Fibroblast of pulmonary artery (primary cell): ENCODE measurements around the gene ATF7.
"Not testable (repeated sequence)": the region's sequence is repeated elsewhere in the genome, so short reads cannot be mapped to it uniquely, and the experiment has no call there.

Experiments used
- DNase-seq: peaks from one replicate; pipeline ENCODE4 v3.0.0-alpha.2; 2010; ENCODE audit warnings: low read depth
- H3K4me3 ChIP-seq: replicated peaks from 2 replicates; pipeline ENCODE4 v1.5.1; 2011; ENCODE audit warnings: low read depth, mild to moderate bottlenecking, control low read depth, low read length, moderate library complexity
- CTCF ChIP-seq: IDR thresholded peaks from 2 replicates; pipeline ENCODE4 v1.5.1; 2011; ENCODE audit warnings: mild to moderate bottlenecking, control low read depth, low read length, inconsistent platforms; ENCODE audit errors: missing control alignments

The ATF7 gene

GRCh38 chr12:53660041-53660440 lies 33.9 kb upstream of the ATF7 start:
- no peak overlapping the region for H3K4me3 ChIP-seq
- no peak for TF ChIP-seq CTCF
- peak; percentile 56 for DNase-seq

GRCh38 chr12:53659571-53659981 lies 33.4 kb upstream of the ATF7 start:
- DNase-seq = peak; percentile 53
- no peak overlapping the region for H3K4me3 ChIP-seq
- no peak for TF ChIP-seq CTCF

- H3K4me3 ChIP-seq = no peak overlapping the region
- no peak for TF ChIP-seq CTCF
- peak; percentile 93 for DNase-seq
Measured at GRCh38 chr12:53659011-53659551, 32.9 kb upstream of the ATF7 start.

GRCh38 chr12:53657041-53657440 lies 30.9 kb upstream of the ATF7 start:
- no peak overlapping the region for H3K4me3 ChIP-seq

GRCh38 chr12:53653595-53653994 lies 27.4 kb upstream of the ATF7 start:
- no peak for TF ChIP-seq CTCF
- DNase-seq = no peak
- H3K4me3 ChIP-seq = no peak overlapping the region

More at GRCh38 chr12:53657041-53657440, 30.9 kb upstream of the ATF7 start:
- no peak for TF ChIP-seq CTCF
- DNase-seq = no peak

- peak; percentile 20 for DNase-seq
- no peak for TF ChIP-seq CTCF
- H3K4me3 ChIP-seq = no peak overlapping the region
Measured at GRCh38 chr12:53652366-53652765, 26.2 kb upstream of the ATF7 start.

GRCh38 chr12:53651737-53652136 lies 25.6 kb upstream of the ATF7 start:
- TF ChIP-seq CTCF = no peak
- H3K4me3 ChIP-seq = no peak overlapping the region
- no peak for DNase-seq

GRCh38 chr12:53646300-53646699 lies 20.1 kb upstream of the ATF7 start:
- not testable (repeated sequence) for DNase-seq, H3K4me3 ChIP-seq
